GM12875 (cell line): Measurements from ENCODE around the gene CH25H.

Experiments used
- H3K4me3 ChIP-seq: one replicate; pipeline ENCODE4 v1.5.1; 2011; ENCODE audit warnings: low read depth, low read length, control low read depth
- TF ChIP-seq, protein P1 (sequence below): IDR thresholded peaks from 2 replicates; pipeline ENCODE4 v1.5.1; 2011; ENCODE audit warnings: low read depth, mild to moderate bottlenecking, control low read depth, inconsistent platforms, low read length, moderate library complexity, borderline replicate concordance; ENCODE audit not compliant: insufficient read depth

CH25H gene

DNA sequence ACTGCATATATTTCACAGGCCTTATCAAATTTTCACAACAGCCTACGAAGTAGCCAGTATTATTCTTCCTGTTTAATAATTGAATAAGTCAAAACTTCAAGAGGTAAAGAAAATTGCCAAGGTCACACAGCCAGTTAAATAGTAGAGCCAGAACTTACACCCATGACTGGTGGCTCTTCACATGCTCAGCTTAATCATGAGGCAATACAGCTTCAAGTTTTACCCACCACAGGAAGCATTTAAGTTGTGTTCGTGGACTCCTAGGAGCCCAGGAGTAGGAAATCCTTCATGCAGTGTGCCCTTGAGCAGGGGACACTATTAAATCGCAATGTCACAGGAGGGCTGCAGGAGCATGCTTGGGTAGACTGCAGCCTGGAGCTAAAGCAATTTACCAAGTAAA lies 33.4 kb upstream of the CH25H start:
- TF ChIP-seq, protein P1, sequence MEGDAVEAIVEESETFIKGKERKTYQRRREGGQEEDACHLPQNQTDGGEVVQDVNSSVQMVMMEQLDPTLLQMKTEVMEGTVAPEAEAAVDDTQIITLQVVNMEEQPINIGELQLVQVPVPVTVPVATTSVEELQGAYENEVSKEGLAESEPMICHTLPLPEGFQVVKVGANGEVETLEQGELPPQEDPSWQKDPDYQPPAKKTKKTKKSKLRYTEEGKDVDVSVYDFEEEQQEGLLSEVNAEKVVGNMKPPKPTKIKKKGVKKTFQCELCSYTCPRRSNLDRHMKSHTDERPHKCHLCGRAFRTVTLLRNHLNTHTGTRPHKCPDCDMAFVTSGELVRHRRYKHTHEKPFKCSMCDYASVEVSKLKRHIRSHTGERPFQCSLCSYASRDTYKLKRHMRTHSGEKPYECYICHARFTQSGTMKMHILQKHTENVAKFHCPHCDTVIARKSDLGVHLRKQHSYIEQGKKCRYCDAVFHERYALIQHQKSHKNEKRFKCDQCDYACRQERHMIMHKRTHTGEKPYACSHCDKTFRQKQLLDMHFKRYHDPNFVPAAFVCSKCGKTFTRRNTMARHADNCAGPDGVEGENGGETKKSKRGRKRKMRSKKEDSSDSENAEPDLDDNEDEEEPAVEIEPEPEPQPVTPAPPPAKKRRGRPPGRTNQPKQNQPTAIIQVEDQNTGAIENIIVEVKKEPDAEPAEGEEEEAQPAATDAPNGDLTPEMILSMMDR = no peak
- no peak overlapping the region for H3K4me3 ChIP-seq

DNA sequence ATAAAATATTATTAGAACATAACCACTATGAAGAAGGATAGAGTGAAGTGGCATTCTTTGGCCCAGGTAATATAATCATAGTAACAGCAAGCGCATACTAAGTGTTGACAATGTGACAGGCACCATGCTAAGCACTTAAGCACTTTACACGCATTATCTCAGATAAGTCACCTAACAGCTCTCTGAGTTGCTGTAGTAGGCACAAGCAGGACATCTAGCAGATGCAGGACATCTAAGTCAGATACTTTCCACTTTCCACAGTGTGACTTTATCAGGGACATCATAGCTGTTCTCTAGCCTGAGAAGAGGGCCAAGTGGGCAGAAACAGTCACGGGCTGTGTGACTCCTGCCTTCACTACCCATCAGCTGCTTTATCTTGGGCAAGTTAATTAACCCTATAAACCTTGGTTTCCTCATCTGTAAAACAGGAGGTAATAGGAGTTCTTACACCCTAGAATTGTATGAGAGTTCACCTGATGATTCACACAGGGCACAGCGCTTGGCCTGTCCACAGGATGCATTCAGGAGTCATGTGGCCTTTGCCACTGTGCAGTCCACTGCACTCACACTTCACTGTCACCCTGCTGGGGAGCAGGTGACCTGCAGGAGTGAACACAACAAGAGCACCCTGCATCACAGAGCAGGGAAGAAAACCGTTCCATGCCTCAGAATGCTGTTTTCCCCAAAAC lies 32.0 kb upstream of the CH25H start:
- H3K4me3 ChIP-seq = no peak overlapping the region

DNA sequence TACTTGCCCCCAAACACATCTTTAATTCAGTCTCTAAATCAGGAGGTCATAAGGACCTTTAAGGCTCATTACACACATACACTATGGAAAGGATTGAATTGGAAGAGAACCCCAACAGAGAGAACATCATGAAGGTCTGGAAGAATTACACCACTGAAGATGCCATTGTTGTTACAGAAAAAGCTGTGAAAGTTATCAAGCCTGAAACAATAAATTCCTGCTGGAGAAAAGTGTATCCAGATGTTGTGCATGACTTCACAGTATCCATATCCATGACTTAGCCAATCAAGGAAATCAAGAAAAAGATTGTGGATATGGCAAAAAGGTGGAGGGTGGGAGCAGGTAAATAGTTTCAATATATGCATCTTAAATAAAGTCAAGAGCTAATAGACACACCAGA lies 30.7 kb upstream of the CH25H start:
- TF ChIP-seq, protein P1 = no peak
- no peak overlapping the region for H3K4me3 ChIP-seq

More for the DNA sequence above, 32.0 kb upstream of the CH25H start:
- TF ChIP-seq, protein P1 = peak; percentile 13; the same call in 1 of the 2 replicates

DNA sequence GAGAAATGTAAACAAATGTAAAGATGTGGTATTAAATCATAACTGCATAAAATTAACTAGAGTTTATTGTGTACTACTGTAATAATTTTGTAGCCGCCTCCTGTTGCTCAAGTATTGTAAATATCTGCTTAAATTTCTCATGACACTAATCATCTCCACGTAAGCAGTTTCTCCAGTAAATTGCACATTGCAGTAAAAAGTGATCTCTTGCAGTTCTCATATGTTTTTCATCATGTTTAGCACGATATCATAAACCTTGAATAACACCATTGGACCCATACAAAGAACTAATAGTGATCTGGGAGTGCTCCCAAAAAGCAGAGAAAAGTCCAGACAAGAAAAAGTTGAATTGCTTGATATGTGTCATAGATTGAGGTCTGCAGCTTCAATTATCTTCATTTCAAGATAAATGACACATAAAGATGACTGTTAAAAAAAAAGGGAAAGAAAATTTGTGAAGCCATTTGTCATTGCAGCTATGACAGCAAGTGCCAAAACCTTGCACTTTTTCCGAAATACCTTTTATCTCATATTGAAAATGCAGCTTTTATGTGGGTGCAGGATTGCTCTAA lies 29.2 kb upstream of the CH25H start:
- TF ChIP-seq, protein P1 = no peak
- H3K4me3 ChIP-seq = no peak overlapping the region

DNA sequence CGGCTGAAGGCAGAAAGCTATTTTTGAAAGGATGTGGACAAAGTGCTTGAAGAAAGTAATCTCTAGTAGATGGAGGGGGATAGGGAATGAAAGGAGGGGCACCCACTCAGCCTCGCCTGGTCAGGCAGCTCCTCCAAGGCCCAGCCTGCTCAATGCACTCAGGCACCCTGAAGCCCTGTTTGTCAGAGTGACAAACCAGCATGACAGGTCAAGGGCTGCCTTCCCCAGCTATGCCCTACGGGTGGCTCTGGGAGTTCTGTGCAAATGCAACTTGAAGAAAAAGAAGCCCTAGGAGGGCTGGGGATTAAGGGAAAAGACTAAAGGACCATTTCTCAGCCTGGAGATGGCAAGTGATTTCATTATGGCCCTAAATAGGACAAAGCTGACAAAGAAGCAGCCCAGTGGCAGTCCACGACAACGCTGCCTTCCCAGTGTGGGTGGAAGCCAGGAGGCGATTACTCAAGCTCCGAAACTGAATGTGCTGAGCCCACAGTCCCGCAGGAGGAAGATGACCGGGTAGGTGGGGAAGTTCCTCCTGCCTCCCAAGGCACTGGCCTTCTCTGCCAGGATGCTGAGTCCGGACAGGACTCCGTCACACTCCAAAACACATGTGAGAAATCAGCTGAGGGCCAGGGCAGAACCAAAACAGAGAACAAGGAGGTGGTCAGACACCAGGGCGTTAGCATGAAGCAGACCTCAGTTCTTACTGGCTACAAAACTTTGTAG lies 28.1 kb upstream of the CH25H start:
- no peak overlapping the region for H3K4me3 ChIP-seq
- TF ChIP-seq, protein P1 = no peak

DNA sequence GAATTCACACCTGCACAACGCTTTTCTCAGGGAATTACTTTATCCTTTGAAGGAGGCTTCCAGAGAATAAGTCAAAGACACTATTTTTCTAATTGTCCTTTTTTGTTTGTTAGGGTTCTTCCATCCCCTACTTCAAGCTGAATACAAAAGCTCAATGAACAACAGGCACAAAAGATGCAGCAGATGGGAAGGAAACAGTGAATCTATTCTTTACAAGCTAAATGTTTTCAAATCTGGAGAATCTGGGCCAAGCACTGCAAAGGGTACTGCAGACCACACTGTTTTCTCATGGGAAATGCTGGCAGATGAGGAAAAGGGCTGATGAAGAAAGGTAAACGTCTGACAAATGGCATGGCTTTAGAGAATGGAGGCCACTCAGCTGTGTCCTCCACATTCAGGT lies 25.9 kb upstream of the CH25H start:
- TF ChIP-seq, protein P1 = no peak
- H3K4me3 ChIP-seq = no peak overlapping the region
